Endothelial cell of umbilical vein (primary cell): ENCODE results near the gene DNAH11.

Experiments
- FOS ChIP-seq: IDR thresholded peaks from 2 replicates; pipeline ENCODE4 v1.6.1; 2011; ENCODE audit warnings: mild to moderate bottlenecking, low read length, moderate library complexity, borderline replicate concordance; ENCODE audit not compliant: insufficient read depth
- JUN ChIP-seq: IDR thresholded peaks from 2 replicates; pipeline ENCODE4 v1.6.1; 2011; ENCODE audit warnings: borderline replicate concordance, low read depth; ENCODE audit not compliant: insufficient read length, insufficient read depth
- POLR2A ChIP-seq: IDR thresholded peaks from 2 replicates; pipeline ENCODE4 v1.6.1; 2012; ENCODE audit warnings: low read depth, mild to moderate bottlenecking, control low read depth, low read length
- TF ChIP-seq, protein P1 (sequence below), 2 donors: IDR thresholded peaks; 1 replicate in 1 of 2; 2 replicates in 1 of 2; pipeline ENCODE4 v1.5.1; 2011; ENCODE audit warnings: low read length in 2 of 2, mild to moderate bottlenecking in 2 of 2, moderate library complexity in 2 of 2, control low read depth in 1 of 2, inconsistent platforms in 1 of 2, low read depth in 1 of 2; ENCODE audit not compliant: insufficient read depth in 1 of 2; ENCODE audit errors: extremely low read depth in 1 of 2

DNA sequence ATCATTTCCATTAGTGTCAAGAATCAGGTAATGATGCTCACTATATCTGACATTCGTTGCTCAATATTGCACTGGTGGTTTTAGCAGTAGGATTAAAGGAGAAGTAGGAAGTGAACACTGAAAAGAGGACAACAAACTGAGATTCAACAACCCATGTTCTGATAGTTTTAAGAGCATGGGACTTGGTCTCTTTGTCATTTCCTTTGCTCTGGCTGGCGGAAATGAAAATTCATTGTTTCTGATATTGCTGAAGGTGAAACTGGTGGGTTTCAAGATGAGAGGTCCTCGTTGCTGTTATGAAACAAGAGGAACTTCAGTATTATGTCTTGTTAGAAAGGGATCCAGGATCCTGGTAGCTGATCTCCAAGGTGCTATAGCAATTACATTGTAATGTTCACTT lies 129.0 kb downstream of the DNAH11 start:
- TF ChIP-seq POLR2A (no peak), JUN (no peak), FOS (no peak)
- TF ChIP-seq, protein P1, sequence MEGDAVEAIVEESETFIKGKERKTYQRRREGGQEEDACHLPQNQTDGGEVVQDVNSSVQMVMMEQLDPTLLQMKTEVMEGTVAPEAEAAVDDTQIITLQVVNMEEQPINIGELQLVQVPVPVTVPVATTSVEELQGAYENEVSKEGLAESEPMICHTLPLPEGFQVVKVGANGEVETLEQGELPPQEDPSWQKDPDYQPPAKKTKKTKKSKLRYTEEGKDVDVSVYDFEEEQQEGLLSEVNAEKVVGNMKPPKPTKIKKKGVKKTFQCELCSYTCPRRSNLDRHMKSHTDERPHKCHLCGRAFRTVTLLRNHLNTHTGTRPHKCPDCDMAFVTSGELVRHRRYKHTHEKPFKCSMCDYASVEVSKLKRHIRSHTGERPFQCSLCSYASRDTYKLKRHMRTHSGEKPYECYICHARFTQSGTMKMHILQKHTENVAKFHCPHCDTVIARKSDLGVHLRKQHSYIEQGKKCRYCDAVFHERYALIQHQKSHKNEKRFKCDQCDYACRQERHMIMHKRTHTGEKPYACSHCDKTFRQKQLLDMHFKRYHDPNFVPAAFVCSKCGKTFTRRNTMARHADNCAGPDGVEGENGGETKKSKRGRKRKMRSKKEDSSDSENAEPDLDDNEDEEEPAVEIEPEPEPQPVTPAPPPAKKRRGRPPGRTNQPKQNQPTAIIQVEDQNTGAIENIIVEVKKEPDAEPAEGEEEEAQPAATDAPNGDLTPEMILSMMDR (IDR thresholded peaks at IDR 0.05; ENCODE audit: extremely low read depth in 1 of 2, insufficient read depth in 1 of 2, low read depth in 1 of 2, low read length in 2 of 2): no peak
